WTC11 (cell line): Measurements from ENCODE around the gene AIF1. TPM values are rescaled to one million over a fixed set of nuclear protein-coding genes. Genes with fewer than 3 reads are reported as not detected.

Source experiments
- ATAC-seq: fragments of 200-7000 bp; cut with Tn5 transposase; 2 replicates; pipeline ENCODE4 v1.10.0; 2021; ENCODE audit warnings: mild to moderate bottlenecking, moderate library complexity
- CTCF ChIA-PET: fragments of 300-600 bp; sonication (Branson Sonifier 250); formaldehyde crosslinking; loops from one replicate; lab custom pipeline; 2021; ENCODE audit warnings: antibody characterized with exemption; lab: Charles Lee
- POLR2A ChIA-PET: fragments of 350-600 bp; sonication (Branson Sonifier 250); formaldehyde crosslinking; loops from one replicate; lab custom pipeline; 2021; ENCODE audit warnings: antibody characterized with exemption; lab: Charles Lee
- DNase-seq: peaks from one replicate; pipeline ENCODE4 v3.0.0; 2021; ENCODE audit warnings: low spot score
- H3K27ac Mint-ChIP-seq: 2 replicates; pipeline ENCODE4 v1.8.0; 2021; ENCODE audit warnings: mixed read lengths
- H3K27me3 Mint-ChIP-seq: 2 replicates; pipeline ENCODE4 v1.8.0; 2021; ENCODE audit warnings: low read depth, mild to moderate bottlenecking, moderate library complexity, mixed read lengths
- H3K36me3 Mint-ChIP-seq: 2 replicates; pipeline ENCODE4 v1.8.0; 2021; ENCODE audit warnings: mixed read lengths
- H3K4me1 Mint-ChIP-seq: 2 replicates; pipeline ENCODE4 v1.8.0; 2022; ENCODE audit warnings: mixed read lengths
- H3K4me3 Mint-ChIP-seq: 2 replicates; pipeline ENCODE4 v1.8.0; 2021; ENCODE audit warnings: mild to moderate bottlenecking, moderate library complexity, mixed read lengths
- H3K9me3 Mint-ChIP-seq: 2 replicates; pipeline ENCODE4 v1.8.0; 2021; ENCODE audit warnings: mixed read lengths
- ATF2 ChIP-seq: sonication (generic); formaldehyde crosslinking; IDR thresholded peaks from 2 replicates; pipeline ENCODE4 v1.8.1; 2022; ENCODE audit warnings: low read depth, missing genetic modification reagents, borderline replicate concordance
- ELF4 ChIP-seq: sonication (generic); formaldehyde crosslinking; IDR thresholded peaks from 2 replicates; pipeline ENCODE4 v1.8.1; 2022; ENCODE audit warnings: low read depth, mild to moderate bottlenecking, moderate library complexity, missing genetic modification reagents
- EMX1 ChIP-seq: fragments of 250-450 bp; sonication (Bioruptor Pico); IDR thresholded peaks from 2 replicates; pipeline ENCODE4 v1.8.0; 2021; ENCODE audit warnings: mild to moderate bottlenecking
- ETV6 ChIP-seq: sonication (generic); formaldehyde crosslinking; IDR thresholded peaks from 2 replicates; pipeline ENCODE4 v1.8.1; 2022; ENCODE audit warnings: mild to moderate bottlenecking, missing genetic modification reagents
- FOXJ3 ChIP-seq: sonication (generic); formaldehyde crosslinking; IDR thresholded peaks from 2 replicates; pipeline ENCODE4 v1.9.0; 2021; ENCODE audit warnings: missing genetic modification reagents, mild to moderate bottlenecking, borderline replicate concordance
- GABPB1 ChIP-seq: sonication (generic); formaldehyde crosslinking; IDR thresholded peaks from 2 replicates; pipeline ENCODE4 v1.8.1; 2023; ENCODE audit warnings: mild to moderate bottlenecking, missing genetic modification reagents
- GRHL2 ChIP-seq: fragments of 250-450 bp; sonication (Bioruptor Pico); IDR thresholded peaks from 2 replicates; pipeline ENCODE4 v1.8.0; 2022; ENCODE audit warnings: mild to moderate bottlenecking, moderate library complexity; ENCODE audit not compliant: insufficient replicate concordance, severe bottlenecking
- HMGA2 ChIP-seq: fragments of 250-450 bp; sonication (Bioruptor Pico); IDR thresholded peaks from 2 replicates; pipeline ENCODE4 v1.4.0; 2021; ENCODE audit warnings: mild to moderate bottlenecking, moderate library complexity
- MYBL2 ChIP-seq: sonication (generic); formaldehyde crosslinking; IDR thresholded peaks from 2 replicates; pipeline ENCODE4 v1.8.1; 2023; ENCODE audit warnings: mild to moderate bottlenecking, moderate library complexity, missing genetic modification reagents
- NFATC4 ChIP-seq: fragments of 250-450 bp; sonication (Bioruptor Pico); IDR thresholded peaks from 2 replicates; pipeline ENCODE4 v1.9.0; 2021; ENCODE audit warnings: mild to moderate bottlenecking
- RORB ChIP-seq: fragments of 250-450 bp; sonication (Bioruptor Pico); IDR thresholded peaks from 2 replicates; pipeline ENCODE4 v1.9.0; 2021; ENCODE audit warnings: mild to moderate bottlenecking
- TP53 ChIP-seq: sonication (generic); formaldehyde crosslinking; IDR thresholded peaks from 2 replicates; pipeline ENCODE4 v1.8.1; 2023; ENCODE audit warnings: mild to moderate bottlenecking, missing genetic modification reagents
- USF2 ChIP-seq: sonication (generic); formaldehyde crosslinking; IDR thresholded peaks from 2 replicates; pipeline ENCODE4 v1.8.1; 2023; ENCODE audit warnings: mild to moderate bottlenecking, missing genetic modification reagents, moderate library complexity
- ZNF232 ChIP-seq: sonication (generic); formaldehyde crosslinking; IDR thresholded peaks from 2 replicates; pipeline ENCODE4 v1.8.0; 2022; ENCODE audit warnings: mild to moderate bottlenecking, missing genetic modification reagents
- ZNF396 ChIP-seq: fragments of 250-450 bp; sonication (Bioruptor Pico); IDR thresholded peaks from 2 replicates; pipeline ENCODE4 v1.8.0; 2021; ENCODE audit warnings: mild to moderate bottlenecking, moderate library complexity, borderline replicate concordance
- ZNF425 ChIP-seq: fragments of 250-450 bp; sonication (Bioruptor Pico); conservative IDR thresholded peaks from 2 replicates; pipeline ENCODE4 v1.9.0; 2021; ENCODE audit warnings: mild to moderate bottlenecking
- ZNF532 ChIP-seq: fragments of 250-450 bp; sonication (Bioruptor Pico); IDR thresholded peaks from 2 replicates; pipeline ENCODE4 v1.9.0; 2021; ENCODE audit warnings: mild to moderate bottlenecking, borderline replicate concordance
- total RNA-seq: library from RNA; stranded (reverse); gene quantifications from 3 replicates; pipeline ENCODE4 v1.2.3, GENCODE V29; 2021
- TF ChIP-seq, protein P1 (sequence below): fragments of 250-450 bp; sonication (Bioruptor Pico); IDR thresholded peaks from 2 replicates; pipeline ENCODE4 v1.9.0; 2021; ENCODE audit warnings: mild to moderate bottlenecking

AIF1 gene
- total RNA-seq, 1 experiment from 2014 or later = 5.4 TPM

- no peak for TF ChIP-seq MYBL2
- TF ChIP-seq, all 79 proteins: peak for 0
Measured at GRCh38 chr6:31636698-31637596, 21.9 kb downstream of the AIF1 start (continued).

DNA sequence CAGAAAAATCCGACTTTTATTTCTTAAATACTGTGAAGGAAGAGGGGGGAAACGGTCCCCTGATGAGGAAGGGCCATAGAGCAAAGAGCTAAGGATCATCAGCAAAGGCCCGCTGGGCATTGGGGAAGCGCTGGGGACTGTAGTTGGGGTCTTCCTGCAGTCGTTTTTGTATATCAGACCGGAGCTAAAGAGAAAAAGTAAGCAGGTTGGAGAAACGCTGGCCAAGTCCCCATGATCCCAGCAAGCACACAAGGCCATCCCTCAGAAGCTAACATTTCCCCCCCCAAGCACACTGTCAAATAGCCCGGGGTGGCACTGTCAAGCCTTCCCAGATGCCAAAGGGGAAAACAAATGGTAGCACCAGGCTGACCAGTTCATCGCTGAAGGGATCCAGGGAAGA, 24.0 kb downstream of the AIF1 start:
- 0 out of 2 replicates have a peak, but pooled peaks have one; percentile 70 for TF ChIP-seq NFATC4 (CRISPR knock-in tag)
- TF ChIP-seq TP53 = no peak
- TF ChIP-seq ZNF396 (CRISPR knock-in tag) = no peak
- no peak for TF ChIP-seq ZNF232
- no peak for TF ChIP-seq ZNF532 (CRISPR knock-in tag)
- TF ChIP-seq EMX1 (CRISPR knock-in tag) = 0 out of 2 replicates have a peak, but pooled peaks have one; percentile 18
- no peak for TF ChIP-seq ETV6 (CRISPR knock-in tag)
- TF ChIP-seq ATF2 (CRISPR knock-in tag) = no peak
- TF ChIP-seq USF2 = no peak
- TF ChIP-seq GRHL2 (CRISPR knock-in tag) = no peak
- TF ChIP-seq, protein P1, sequence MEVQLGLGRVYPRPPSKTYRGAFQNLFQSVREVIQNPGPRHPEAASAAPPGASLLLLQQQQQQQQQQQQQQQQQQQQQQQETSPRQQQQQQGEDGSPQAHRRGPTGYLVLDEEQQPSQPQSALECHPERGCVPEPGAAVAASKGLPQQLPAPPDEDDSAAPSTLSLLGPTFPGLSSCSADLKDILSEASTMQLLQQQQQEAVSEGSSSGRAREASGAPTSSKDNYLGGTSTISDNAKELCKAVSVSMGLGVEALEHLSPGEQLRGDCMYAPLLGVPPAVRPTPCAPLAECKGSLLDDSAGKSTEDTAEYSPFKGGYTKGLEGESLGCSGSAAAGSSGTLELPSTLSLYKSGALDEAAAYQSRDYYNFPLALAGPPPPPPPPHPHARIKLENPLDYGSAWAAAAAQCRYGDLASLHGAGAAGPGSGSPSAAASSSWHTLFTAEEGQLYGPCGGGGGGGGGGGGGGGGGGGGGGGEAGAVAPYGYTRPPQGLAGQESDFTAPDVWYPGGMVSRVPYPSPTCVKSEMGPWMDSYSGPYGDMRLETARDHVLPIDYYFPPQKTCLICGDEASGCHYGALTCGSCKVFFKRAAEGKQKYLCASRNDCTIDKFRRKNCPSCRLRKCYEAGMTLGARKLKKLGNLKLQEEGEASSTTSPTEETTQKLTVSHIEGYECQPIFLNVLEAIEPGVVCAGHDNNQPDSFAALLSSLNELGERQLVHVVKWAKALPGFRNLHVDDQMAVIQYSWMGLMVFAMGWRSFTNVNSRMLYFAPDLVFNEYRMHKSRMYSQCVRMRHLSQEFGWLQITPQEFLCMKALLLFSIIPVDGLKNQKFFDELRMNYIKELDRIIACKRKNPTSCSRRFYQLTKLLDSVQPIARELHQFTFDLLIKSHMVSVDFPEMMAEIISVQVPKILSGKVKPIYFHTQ (CRISPR knock-in tag) = no peak
- no peak for TF ChIP-seq ELF4 (CRISPR knock-in tag)
- TF ChIP-seq GABPB1 = no peak
- TF ChIP-seq HMGA2 (CRISPR knock-in tag) = no peak
- no peak for TF ChIP-seq RORB
- no peak for TF ChIP-seq FOXJ3
- peak; percentile 70; the same call in 1 of the 2 replicates for TF ChIP-seq ZNF425 (CRISPR knock-in tag)
- no peak; the same call in 1 of the 2 replicates for ATAC-seq
- POLR2A ChIA-PET = interaction anchor here (0.6 to 2.0 kb wide), 7 partner anchors 8 to 100 kb away, joined by 3 to 7 read pairs (median 4); partner anchors contain the start of gene BAG6
- Mint-ChIP-seq H3K36me3 (peaks cover 73% of the 10 kb centered on the region), H3K27ac (peak overlapping the region; percentile 21; the same call in 1 of the 2 replicates), H3K9me3 (no peaks in the 10 kb centered on the region), H3K4me1 (no peaks in the 10 kb centered on the region), H3K4me3 (no peak overlapping the region), H3K27me3 (no peaks in the 10 kb centered on the region)
- no peak for DNase-seq
- CTCF ChIA-PET = interaction anchor here (0.6 to 1.6 kb wide), 4 partner anchors 13 to 447 kb away, joined by 3 to 4 read pairs (median 3); no protein-coding TSS in a partner anchor
